Central memory CD8-positive, alpha-beta T cell (primary cell): Measurements from ENCODE around the gene LTBP4.

Experiments used
- ATAC-seq: fragments of 150-1000 bp; cut with Tn5 transposase; replicated peaks from 2 replicates; pipeline ENCODE4 v1.10.0; 2022; ENCODE audit warnings: mild to moderate bottlenecking, moderate FRiP score, moderate number of reproducible peaks; ENCODE audit not compliant: poor library complexity, severe bottlenecking; ENCODE audit errors: extremely low read depth
- DNase-seq, 2 donors: peaks; one replicate each; pipeline ENCODE4 v3.0.0; 2021; ENCODE audit warnings: low spot score in 2 of 2
- H3K27ac Mint-ChIP-seq: one replicate; pipeline ENCODE4 v1.8.0; 2022; ENCODE audit warnings: low read depth, mild to moderate bottlenecking, moderate library complexity, mixed read lengths
- H3K27me3 Mint-ChIP-seq: one replicate; pipeline ENCODE4 v1.8.0; 2022; ENCODE audit warnings: mixed read lengths
- H3K36me3 Mint-ChIP-seq: one replicate; pipeline ENCODE4 v1.8.0; 2022; ENCODE audit warnings: mild to moderate bottlenecking, moderate library complexity, mixed read lengths; ENCODE audit not compliant: insufficient read depth
- H3K4me1 Mint-ChIP-seq: one replicate; pipeline ENCODE4 v1.8.0; 2022; ENCODE audit warnings: mixed read lengths
- H3K4me3 Mint-ChIP-seq: one replicate; pipeline ENCODE4 v1.8.0; 2022; ENCODE audit warnings: mild to moderate bottlenecking, moderate library complexity, mixed read lengths
- H3K9me3 Mint-ChIP-seq: one replicate; pipeline ENCODE4 v1.8.0; 2022; ENCODE audit warnings: mixed read lengths

The LTBP4 gene

DNA sequence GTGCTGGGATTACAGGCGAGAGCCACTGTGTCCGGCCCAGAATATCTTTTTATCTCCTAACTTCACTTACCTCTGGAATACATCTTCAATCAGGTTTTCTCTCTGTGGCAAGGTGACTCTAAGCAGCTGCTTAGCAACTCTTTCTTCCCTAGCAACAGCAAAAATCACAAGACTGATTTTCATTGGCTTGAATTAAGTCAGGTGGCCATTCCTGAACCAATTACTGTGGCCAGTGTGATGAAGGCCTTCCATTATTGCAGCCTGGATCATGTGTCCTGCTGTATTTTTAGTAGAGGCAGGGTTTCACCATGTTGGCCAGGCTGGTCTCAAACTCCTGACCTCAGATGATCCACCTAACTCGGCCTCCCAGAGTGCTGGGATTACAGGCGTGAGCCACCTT is 9.0 kb upstream of the LTBP4 start:
- H3K27me3 Mint-ChIP-seq = peaks cover 2% of the 10 kb centered on the region
- H3K4me1 Mint-ChIP-seq = peaks cover 19% of the 10 kb centered on the region
- DNase-seq (no peak), ATAC-seq (peak; percentile 61)
- H3K9me3 Mint-ChIP-seq = no peaks in the 10 kb centered on the region
- peak overlapping the region; percentile 10 for H3K27ac Mint-ChIP-seq
- no peak overlapping the region for H3K4me3 Mint-ChIP-seq
- H3K36me3 Mint-ChIP-seq = peaks cover 15% of the 10 kb centered on the region

DNA sequence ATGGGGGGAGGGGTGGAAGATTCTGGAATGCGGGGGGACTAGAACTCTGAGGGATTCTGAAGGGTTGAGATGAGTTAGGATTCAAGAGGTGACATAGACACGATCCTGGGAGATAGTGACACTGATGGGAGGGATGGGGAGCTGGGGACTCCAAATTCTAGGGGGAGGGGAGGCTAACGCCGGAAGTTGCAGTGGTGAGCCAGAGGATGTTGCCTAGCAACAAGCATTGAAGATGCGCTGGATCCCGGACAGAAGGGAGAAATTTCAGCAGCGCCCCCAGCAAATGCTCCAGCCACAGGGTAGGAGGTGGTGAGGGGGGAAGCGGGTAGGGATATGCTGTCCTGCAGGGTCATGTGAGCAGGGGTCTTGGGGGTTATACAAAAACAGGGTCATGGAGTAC is 6.9 kb upstream of the LTBP4 start:
- Mint-ChIP-seq H3K4me1 (peaks cover 30% of the 10 kb centered on the region), H3K27me3 (peaks cover 22% of the 10 kb centered on the region)

DNA sequence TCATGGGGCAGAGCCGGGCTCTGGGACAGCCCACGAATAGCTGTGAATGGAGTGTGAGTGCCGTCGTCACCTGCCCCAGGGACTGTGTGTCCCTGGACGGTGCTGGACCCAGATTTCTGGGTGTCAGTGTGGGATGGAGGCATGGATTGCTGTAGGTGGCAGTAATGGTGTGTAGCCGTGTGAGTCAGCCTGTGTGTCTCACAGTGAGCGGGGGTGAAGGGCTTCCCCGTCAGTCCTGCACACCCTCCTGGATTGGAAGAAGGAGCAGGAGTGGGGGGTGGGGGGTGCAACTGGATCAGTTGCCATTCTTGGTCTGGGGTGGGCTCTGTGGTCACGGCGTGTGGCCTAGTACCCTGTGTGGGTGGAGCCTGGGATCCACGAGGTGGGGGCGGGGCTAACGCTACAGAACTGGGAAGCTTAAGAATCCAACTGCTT is 6.5 kb upstream of the LTBP4 start:
- Mint-ChIP-seq H3K27ac (peak overlapping the region; percentile 64), H3K4me1 (peaks cover 31% of the 10 kb centered on the region), H3K27me3 (peaks cover 26% of the 10 kb centered on the region), H3K36me3 (peaks cover 11% of the 10 kb centered on the region), H3K9me3 (no peaks in the 10 kb centered on the region), H3K4me3 (no peak overlapping the region)
- ATAC-seq (no peak), DNase-seq (no peak)

More for the DNA sequence above, 6.9 kb upstream of the LTBP4 start:
- Mint-ChIP-seq H3K36me3 (peaks cover 11% of the 10 kb centered on the region), H3K9me3 (no peaks in the 10 kb centered on the region), H3K27ac (peak overlapping the region; percentile 64), H3K4me3 (no peak overlapping the region)
- no peak for ATAC-seq
- no peak for DNase-seq

DNA sequence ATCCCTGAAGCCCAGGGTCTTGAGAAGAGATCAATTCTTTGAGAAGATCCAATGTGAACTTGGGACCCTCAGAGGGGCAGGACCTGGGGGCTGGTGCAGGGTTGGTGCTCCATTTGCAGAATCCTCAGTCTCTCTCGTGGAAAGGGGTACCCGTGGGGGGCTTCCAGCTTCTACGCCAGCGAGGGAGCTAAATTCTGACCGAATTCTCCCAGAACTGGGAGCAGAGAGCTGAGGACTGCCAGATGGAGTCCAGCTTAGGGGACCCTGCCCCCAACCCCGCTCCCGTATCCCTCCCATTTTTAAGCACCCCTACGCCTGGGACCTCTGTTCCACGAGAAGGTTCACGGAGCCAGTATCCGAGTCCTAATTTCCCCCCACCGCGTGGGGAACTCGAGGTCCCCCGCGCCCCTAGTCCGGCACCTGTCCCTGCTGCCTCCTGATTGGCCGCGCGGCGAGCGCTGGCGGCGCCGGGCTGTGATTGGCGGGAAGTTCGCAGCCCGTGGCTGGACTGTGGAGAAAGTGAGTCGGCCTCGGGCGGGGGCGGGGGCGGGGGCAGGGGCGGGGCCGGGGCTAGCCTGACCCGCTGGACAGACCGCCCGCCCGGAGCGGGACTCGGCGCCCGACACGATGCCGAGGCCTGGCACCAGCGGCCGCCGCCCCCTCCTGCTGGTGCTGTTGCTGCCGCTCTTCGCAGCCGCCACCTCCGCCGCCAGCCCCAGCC is 4.4 kb upstream of the LTBP4 start:
- no peak overlapping the region for H3K4me3 Mint-ChIP-seq
- H3K9me3 Mint-ChIP-seq = no peaks in the 10 kb centered on the region
- ATAC-seq = no peak
- H3K27ac Mint-ChIP-seq = no peak overlapping the region
- DNase-seq = no peak
- H3K36me3 Mint-ChIP-seq = peaks cover 9% of the 10 kb centered on the region
- H3K4me1 Mint-ChIP-seq = peaks cover 40% of the 10 kb centered on the region
- H3K27me3 Mint-ChIP-seq = peaks cover 46% of the 10 kb centered on the region

DNA sequence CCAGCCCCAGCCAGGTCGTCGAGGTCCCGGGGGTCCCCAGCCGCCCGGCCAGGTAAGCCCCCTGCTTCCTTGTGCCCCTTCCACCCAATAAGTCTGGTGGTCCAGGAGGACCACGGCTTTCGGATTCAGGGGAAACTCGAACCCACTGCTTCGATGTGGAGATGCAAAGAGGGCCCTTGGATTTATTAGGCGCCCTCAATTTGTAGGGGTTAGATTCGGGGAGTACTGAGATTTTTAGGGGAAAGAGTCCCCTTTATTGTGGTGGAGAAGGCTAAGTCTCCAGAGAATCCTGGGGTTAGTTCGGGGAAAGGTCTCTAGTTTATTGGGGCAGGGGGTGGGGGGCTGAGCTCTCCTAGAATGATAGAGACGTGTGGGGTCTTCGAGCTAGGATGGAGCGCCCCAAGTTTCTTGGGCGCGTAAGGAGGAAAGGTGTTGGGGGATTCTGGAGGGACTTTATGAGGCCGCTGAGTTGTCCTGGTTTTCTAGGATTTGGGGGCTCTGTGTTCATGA is 3.8 kb upstream of the LTBP4 start:
- ATAC-seq (no peak), DNase-seq (no peak)
- Mint-ChIP-seq H3K27me3 (peaks cover 52% of the 10 kb centered on the region), H3K4me1 (peaks cover 46% of the 10 kb centered on the region), H3K27ac (no peak overlapping the region), H3K4me3 (no peak overlapping the region), H3K9me3 (no peaks in the 10 kb centered on the region), H3K36me3 (peaks cover 13% of the 10 kb centered on the region)

DNA sequence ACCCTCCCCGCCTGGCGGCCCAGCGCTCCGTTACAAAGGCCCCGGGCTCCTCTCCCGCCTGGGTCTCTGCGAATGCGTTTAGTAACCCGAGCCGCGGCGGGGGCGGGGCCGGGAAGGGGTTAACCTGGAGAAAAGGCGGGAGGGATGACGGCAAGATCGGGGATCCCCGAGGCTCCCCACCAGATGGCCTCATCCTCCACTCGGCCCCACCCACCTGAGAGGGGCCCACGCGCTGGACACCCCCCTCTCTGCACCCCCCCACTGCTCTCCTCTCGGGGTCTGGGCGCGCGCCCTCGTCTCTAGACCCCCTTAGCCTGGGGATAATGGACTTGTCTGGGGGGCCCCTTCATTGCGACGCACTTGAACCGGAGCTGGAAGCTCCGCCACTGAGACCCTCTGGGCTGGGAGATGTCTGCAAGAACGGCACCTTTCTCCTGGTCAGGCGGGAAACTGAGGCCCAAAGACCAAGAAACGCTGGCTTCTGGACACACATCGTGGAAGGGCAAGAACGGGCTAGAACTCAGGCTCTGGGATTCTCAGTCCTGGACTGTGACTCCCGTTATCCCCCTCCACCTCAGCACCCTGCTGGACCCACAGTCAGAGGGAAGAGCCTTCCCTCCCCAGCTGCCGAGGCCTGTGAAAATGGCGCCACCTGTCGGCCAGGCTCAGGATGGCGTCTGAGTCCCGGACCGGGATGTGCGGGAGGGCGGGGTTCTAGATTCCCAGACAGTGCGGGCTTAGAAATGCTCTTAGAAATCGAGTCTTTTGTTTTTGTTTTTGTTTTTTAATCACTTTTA is 2.9 kb upstream of the LTBP4 start:
- peaks cover 60% of the 10 kb centered on the region for H3K27me3 Mint-ChIP-seq
- peaks cover 15% of the 10 kb centered on the region for H3K36me3 Mint-ChIP-seq
- peak overlapping the region; percentile 44 for H3K27ac Mint-ChIP-seq

DNA sequence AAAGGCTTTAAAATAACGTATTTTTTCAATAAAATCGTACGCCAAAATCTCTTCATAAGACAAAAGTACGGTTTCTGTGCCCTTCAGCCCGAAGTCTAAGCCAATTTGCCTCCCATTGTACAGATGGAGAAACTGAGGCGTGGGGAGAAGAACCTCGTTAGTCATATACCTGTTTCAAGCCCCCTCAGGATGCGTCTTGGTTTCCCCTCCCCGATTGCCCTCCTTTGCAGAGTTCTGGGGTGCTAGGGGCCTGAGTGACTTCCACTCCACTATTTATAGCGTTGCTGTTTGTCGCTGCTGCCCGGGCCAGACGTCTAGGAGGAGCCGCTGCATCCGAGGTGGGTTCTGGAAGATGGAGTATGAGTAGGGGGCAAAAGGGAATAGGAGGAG is 2.3 kb upstream of the LTBP4 start:
- H3K36me3 Mint-ChIP-seq = peaks cover 15% of the 10 kb centered on the region
- peaks cover 59% of the 10 kb centered on the region for H3K4me1 Mint-ChIP-seq
- H3K27ac Mint-ChIP-seq = peak overlapping the region; percentile 44
- DNase-seq (no peak), ATAC-seq (no peak)
- peaks cover 60% of the 10 kb centered on the region for H3K27me3 Mint-ChIP-seq
- H3K4me3 Mint-ChIP-seq = peak overlapping the region; percentile 2
- H3K9me3 Mint-ChIP-seq = no peaks in the 10 kb centered on the region

More for the DNA sequence above, 2.9 kb upstream of the LTBP4 start:
- no peak overlapping the region for H3K4me3 Mint-ChIP-seq
- ATAC-seq (peak; percentile 41), DNase-seq (peak; percentile 73 to 85)
- peaks cover 55% of the 10 kb centered on the region for H3K4me1 Mint-ChIP-seq
- no peaks in the 10 kb centered on the region for H3K9me3 Mint-ChIP-seq

DNA sequence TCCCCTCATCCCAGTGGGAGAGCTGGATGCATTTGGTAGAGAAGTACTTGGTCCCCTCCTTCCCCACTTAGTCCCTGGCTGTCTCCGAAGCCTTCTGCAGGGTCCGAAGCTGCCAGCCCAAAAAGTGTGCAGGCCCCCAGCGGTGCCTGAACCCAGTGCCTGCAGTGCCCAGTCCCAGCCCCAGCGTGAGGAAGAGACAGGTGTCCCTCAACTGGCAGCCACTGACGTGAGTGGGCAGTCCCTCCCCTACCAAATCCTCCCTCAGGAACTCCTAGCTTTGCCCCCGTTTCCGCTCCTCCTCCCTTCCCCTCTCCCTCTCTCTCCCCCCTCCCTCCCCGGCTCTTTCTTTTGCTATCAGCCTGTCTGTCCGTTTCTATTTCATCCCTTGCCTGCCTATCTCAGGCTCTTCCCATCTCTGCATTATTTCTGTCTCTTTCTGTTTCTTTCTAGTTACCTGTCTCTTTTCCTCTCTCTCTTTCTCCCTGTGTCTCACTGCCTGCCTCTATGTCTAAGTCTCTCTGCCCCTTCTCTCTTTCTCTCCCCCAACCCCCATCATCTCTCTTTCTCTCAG is 1.8 kb upstream of the LTBP4 start:
- Mint-ChIP-seq H3K4me3 (peak overlapping the region; percentile 2), H3K4me1 (peaks cover 59% of the 10 kb centered on the region), H3K9me3 (no peaks in the 10 kb centered on the region), H3K27me3 (peaks cover 60% of the 10 kb centered on the region), H3K27ac (peak overlapping the region; percentile 1), H3K36me3 (peaks cover 13% of the 10 kb centered on the region)
- ATAC-seq = no peak
- no peak for DNase-seq

DNA sequence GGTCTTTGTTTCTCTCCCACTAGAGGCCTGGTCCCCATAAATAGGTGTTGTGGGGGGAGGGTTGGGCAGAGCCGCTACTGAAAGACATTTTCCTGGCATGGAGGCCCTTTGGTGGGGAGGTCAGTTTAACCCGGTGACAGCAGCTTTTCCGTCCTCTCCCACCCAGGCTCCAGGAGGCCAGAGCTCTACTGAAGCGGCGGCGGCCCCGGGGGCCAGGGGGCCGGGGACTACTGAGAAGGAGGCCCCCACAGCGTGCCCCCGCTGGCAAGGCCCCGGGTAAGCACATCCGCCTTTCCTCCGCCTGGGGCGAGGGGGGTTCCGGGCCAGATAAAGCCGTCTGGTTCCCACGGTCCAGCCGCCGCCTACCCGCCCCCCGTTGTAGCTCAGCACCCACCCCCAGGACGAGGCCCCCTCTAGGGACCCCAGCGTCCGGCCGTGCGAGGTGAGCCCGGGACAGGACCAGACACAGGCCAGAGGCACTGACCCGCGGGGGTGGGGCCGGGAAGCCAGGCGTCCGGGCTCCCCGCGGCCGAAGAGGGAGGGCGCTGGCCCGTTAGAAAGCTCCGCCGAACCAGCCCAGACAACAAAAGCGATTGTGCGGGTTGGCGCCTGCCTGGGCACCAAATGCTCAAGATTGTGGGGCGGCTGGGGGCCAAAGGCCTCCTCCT is 1.1 kb upstream of the LTBP4 start:
- no peaks in the 10 kb centered on the region for H3K9me3 Mint-ChIP-seq
- no peak for DNase-seq
- peaks cover 15% of the 10 kb centered on the region for H3K36me3 Mint-ChIP-seq
- H3K4me1 Mint-ChIP-seq = peaks cover 55% of the 10 kb centered on the region
- ATAC-seq = no peak
- peaks cover 60% of the 10 kb centered on the region for H3K27me3 Mint-ChIP-seq
- H3K27ac Mint-ChIP-seq = peak overlapping the region; percentile 1
- H3K4me3 Mint-ChIP-seq = peak overlapping the region; percentile 65

DNA sequence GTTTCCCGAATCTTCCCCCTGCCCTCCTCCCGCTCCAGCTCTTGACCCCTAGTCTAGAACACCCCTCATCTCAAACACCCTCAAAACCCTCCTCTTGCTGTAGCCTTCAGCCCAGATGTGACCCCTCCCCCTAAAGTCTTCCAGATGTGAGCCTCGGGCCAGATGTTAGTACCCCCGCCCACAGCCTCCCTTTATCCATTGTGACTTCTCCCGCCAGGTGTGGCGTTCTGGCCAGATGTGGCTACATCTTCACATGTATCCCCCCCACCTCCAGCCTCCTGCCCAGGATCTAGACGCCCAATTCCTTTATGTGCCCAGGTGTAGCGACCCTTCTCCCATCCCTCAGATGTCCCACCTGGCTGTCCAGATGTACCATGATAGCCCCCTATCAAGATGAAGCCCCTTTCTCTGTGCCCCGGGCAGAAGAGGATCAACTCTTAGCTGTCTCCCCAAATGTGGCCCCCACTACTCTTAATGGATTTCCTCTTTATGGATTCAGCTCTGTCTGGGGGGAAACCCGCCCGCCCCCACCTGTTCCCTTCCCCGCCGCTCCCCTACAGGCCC is 517 bp upstream of the LTBP4 start:
- no peak overlapping the region for H3K27ac Mint-ChIP-seq
- peaks cover 60% of the 10 kb centered on the region for H3K27me3 Mint-ChIP-seq
- no peak for DNase-seq
- H3K36me3 Mint-ChIP-seq = peaks cover 17% of the 10 kb centered on the region
- peaks cover 61% of the 10 kb centered on the region for H3K4me1 Mint-ChIP-seq
- no peaks in the 10 kb centered on the region for H3K9me3 Mint-ChIP-seq
- H3K4me3 Mint-ChIP-seq = peak overlapping the region; percentile 65
- no peak for ATAC-seq

DNA sequence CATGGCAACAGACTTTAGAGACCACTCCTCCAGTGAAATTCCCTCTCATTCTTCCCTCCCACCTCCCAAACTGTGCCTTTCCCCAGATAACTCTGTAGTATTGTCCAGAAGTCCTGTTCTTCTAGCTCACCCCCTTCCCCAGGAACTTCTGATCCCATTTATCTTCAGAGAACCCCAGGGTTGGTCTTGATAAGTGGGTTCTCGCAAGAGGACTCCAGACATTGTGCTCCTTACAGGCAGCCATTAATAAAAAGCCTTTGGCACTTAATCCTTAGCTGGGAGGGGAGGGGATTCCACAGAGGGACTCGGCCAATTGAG is 1.9 kb downstream of the LTBP4 start:
- H3K4me3 Mint-ChIP-seq = peak overlapping the region; percentile 82
- ATAC-seq = no peak

More for the DNA sequence above, 1.9 kb downstream of the LTBP4 start:
- Mint-ChIP-seq H3K9me3 (no peaks in the 10 kb centered on the region), H3K27ac (no peak overlapping the region), H3K27me3 (peaks cover 49% of the 10 kb centered on the region), H3K4me1 (peaks cover 68% of the 10 kb centered on the region), H3K36me3 (peaks cover 19% of the 10 kb centered on the region)
- DNase-seq = no peak
